Testis (tissue), 3 donors: ENCODE results near the gene APAF1. TPM values are rescaled to one million over a fixed set of nuclear protein-coding genes. Genes with fewer than 3 reads are reported as not detected.

Experiments
- DNase-seq: peaks from one replicate; pipeline ENCODE4 v3.0.0-alpha.2; 2019
- H3K27ac ChIP-seq, 2 donors: fragments of 200-600 bp; sonication (generic); one replicate each; pipeline ENCODE4 v1.5.1; 2019
- H3K27me3 ChIP-seq: fragments of 200-600 bp; sonication (generic); one replicate; pipeline ENCODE4 v1.5.1; 2019
- H3K36me3 ChIP-seq: fragments of 200-600 bp; sonication (generic); one replicate; pipeline ENCODE4 v1.5.1; 2017; ENCODE audit warnings: low read depth; ENCODE audit errors: missing control alignments
- H3K4me1 ChIP-seq: fragments of 200-600 bp; sonication (generic); one replicate; pipeline ENCODE4 v1.5.1; 2019
- H3K4me3 ChIP-seq, 2 donors: fragments of 200-600 bp; sonication (generic); one replicate each; pipeline ENCODE4 v1.5.1; 2017 to 2019
- H3K9me3 ChIP-seq: fragments of 200-600 bp; sonication (generic); one replicate; pipeline ENCODE4 v1.5.1; 2017
- POLR2A ChIP-seq: fragments of 450-650 bp; IDR thresholded peaks from one replicate; pipeline ENCODE4 v1.6.1; 2017; ENCODE audit warnings: antibody characterized with exemption, mild to moderate bottlenecking, moderate library complexity
- WGBS, 2 donors: methylation state at CpG; one replicate each; pipeline ENCODE4 v1.1.5; 2018; 5-methylcytosine and 5-hydroxymethylcytosine counted together
- intact Hi-C: fragments of 100-400 bp; cut with DNase I; formaldehyde crosslinking; loops from one replicate; pipeline ENCODE4 v1.15.1; 2023; ENCODE audit warnings: low total_unique reads
- polyA plus RNA-seq: library from polyadenylated mRNA; stranded (reverse); fragments of 350-450 nt; fragmentation: Illumina TruSeq; extraction: RNeasy Lipid Tissue Mini Kit (QIAGEN cat#74804); gene quantifications from one replicate; pipeline ENCODE4 v1.2.3, GENCODE V29; 2014; ENCODE audit warnings: low read depth, low replicate concordance; ENCODE audit not compliant: insufficient read depth
- total RNA-seq, 2 donors: library from RNA; depleted of rRNA; stranded (reverse); fragments of >200 nt; gene quantifications; one replicate each; pipeline ENCODE4 v1.2.3, GENCODE V29; 2016
- TF ChIP-seq, protein P1 (sequence below), 3 experiments: fragments of 450-650 bp in 2 of 3; fragments of 200-600 bp in 1 of 3; sonication (generic) in 1 of 3; IDR thresholded peaks; one replicate each; pipeline ENCODE4 v1.5.1; 2016 to 2019; ENCODE audit warnings: antibody characterized with exemption in 3 of 3, mild to moderate bottlenecking in 2 of 3, moderate library complexity in 1 of 3

APAF1 gene
- total and polyA plus RNA-seq, 3 donors from 2014 or later: 5.8 to 11.1 (median 10.6) TPM

DNA sequence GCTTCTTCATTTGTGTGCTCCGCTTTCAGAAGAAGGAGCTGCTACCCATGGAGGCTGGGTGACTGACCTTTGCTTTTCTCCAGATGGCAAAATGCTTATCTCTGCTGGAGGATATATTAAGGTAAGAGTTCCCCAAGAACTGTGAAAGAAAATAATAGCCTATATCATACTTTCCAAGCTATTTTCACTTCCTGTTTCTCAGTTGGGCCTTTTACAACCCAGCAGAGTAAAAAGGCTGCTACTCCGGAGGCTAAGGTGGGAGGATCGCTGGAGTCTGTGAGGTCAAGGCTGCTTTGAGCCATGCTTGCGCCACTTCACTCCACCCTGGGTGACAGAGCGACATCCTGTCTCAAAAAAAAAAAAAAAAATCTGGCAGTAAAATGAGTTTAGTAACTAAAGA lies 82.1 kb downstream of the APAF1 start:
- Histone ChIP-seq H3K4me3 (no peak overlapping the region), H3K4me1 (no peaks in the 10 kb centered on the region), H3K27ac (no peak overlapping the region), H3K9me3 (no peaks in the 10 kb centered on the region), H3K36me3 (no peaks in the 10 kb centered on the region), H3K27me3 (no peaks in the 10 kb centered on the region)
- no peak for DNase-seq
- WGBS, 2 donors: 78 to 90% methylated on average over 5 of the region's 5 CpGs
- intact Hi-C loops: no loop called here
- TF ChIP-seq POLR2A: no peak
- TF ChIP-seq, protein P1, sequence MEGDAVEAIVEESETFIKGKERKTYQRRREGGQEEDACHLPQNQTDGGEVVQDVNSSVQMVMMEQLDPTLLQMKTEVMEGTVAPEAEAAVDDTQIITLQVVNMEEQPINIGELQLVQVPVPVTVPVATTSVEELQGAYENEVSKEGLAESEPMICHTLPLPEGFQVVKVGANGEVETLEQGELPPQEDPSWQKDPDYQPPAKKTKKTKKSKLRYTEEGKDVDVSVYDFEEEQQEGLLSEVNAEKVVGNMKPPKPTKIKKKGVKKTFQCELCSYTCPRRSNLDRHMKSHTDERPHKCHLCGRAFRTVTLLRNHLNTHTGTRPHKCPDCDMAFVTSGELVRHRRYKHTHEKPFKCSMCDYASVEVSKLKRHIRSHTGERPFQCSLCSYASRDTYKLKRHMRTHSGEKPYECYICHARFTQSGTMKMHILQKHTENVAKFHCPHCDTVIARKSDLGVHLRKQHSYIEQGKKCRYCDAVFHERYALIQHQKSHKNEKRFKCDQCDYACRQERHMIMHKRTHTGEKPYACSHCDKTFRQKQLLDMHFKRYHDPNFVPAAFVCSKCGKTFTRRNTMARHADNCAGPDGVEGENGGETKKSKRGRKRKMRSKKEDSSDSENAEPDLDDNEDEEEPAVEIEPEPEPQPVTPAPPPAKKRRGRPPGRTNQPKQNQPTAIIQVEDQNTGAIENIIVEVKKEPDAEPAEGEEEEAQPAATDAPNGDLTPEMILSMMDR (IDR thresholded peaks at IDR 0.05): no peak

DNA sequence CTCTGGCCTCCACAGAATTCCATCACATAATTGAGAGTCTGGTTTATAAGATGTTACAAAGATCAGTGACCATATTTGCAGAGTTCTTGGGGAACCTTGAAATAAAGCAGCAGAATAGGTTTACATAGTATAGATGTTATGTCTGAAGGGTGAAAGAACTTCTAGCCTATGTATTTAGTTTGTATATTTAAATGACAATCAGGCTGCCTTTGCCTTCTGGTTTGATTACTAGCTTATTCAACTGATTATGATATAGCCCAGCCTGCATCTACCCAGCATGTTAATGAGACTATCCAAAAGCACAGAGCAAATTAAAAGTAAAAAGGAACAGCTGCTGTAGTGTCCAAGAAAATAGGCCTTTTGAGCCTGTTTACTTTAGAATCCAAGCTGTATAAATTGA lies 85.3 kb downstream of the APAF1 start:
- intact Hi-C loops: no loop called here
- no peaks in the 10 kb centered on the region for H3K9me3 ChIP-seq
- no peaks in the 10 kb centered on the region for H3K27me3 ChIP-seq
- no peak for TF ChIP-seq POLR2A
- TF ChIP-seq, protein P1 (IDR thresholded peaks at IDR 0.05): no peak
- no peaks in the 10 kb centered on the region for H3K4me1 ChIP-seq
- no peak overlapping the region for H3K4me3 ChIP-seq
- H3K36me3 ChIP-seq: no peaks in the 10 kb centered on the region
- H3K27ac ChIP-seq: no peak overlapping the region
- DNase-seq: no peak

DNA sequence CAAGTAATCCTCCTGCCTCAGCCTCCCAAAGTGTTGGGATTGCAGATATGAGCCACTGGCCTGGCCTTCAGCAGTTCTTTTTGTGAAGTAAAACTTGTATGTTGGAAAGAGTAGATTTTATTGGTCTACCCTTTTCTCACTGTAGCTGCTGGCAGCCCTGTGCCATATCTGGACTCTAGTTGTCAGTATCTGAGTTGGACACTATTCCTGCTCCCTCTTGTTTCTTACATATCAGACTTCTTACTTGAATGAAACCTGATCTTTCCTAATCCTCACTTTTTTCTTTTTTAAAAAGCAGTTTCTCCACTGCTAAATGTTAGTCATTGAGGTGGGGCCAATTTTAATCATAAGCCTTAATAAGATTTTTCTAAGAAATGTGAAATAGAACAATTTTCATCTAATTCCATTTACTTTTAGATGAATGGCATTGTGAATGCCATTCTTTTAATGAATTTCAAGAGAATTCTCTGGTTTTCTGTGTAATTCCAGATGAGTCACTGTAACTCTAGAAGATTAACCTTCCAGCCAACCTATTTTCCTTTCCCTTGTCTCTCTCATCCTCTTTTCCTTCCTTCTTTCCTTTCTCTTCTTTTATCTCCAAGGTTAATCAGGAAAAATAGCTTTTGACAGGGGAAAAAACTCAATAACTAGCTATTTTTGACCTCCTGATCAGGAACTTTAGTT lies 88.7 kb downstream of the APAF1 start:
- Histone ChIP-seq H3K27me3 (no peaks in the 10 kb centered on the region), H3K4me1 (no peaks in the 10 kb centered on the region), H3K9me3 (no peaks in the 10 kb centered on the region), H3K27ac (no peak overlapping the region), H3K4me3 (no peak overlapping the region), H3K36me3 (no peaks in the 10 kb centered on the region)
- no peak for DNase-seq
- TF ChIP-seq, protein P1 (IDR thresholded peaks at IDR 0.05): no peak
- TF ChIP-seq POLR2A: no peak
- intact Hi-C loops: no loop called here

DNA sequence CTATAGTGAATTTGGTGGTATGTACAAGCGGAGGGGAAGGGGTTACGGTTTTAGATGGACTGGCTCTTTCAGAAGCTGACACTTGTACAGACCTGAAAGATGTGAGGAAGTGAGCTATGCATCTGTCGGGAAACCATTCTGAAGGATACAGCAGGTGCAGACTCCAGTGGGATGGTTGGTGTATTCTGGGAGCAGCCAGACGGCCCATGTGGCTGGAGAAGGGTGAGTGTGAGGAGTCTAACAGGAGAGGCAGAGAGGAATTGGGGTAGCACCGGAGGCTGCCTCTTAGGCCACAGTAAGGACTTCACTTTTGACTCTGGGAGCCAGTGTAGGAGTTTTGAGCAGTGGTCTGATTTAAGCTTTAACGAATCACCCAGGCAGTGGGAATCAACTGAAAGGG lies 90.7 kb downstream of the APAF1 start:
- Histone ChIP-seq H3K4me3 (no peak overlapping the region), H3K4me1 (no peaks in the 10 kb centered on the region), H3K27me3 (no peaks in the 10 kb centered on the region), H3K36me3 (no peaks in the 10 kb centered on the region), H3K9me3 (no peaks in the 10 kb centered on the region), H3K27ac (no peak overlapping the region)
- no peak for DNase-seq
- 91% methylated on average over 6 of the region's 6 CpGs for WGBS, 2 donors
- intact Hi-C loops: no loop called here
- no peak for TF ChIP-seq POLR2A
- TF ChIP-seq, protein P1 (IDR thresholded peaks at IDR 0.05): no peak
